K562 (cell line): Measurements from ENCODE around the gene RCC1. TPM values are rescaled to one million over a fixed set of nuclear protein-coding genes. Genes with fewer than 3 reads are reported as not detected.
A peak's percentile ranks its signal among the peaks of the same experiment; 100 is the strongest.

Experiments
- CCAR2 ChIP-seq: fragments of 200-400 bp; formaldehyde crosslinking; IDR thresholded peaks from 2 replicates; pipeline ENCODE4 v1.6.1; 2017; ENCODE audit warnings: mild to moderate bottlenecking, low read depth, low read length
- CHD2 ChIP-seq: IDR thresholded peaks from 2 replicates; pipeline ENCODE4 v1.6.1; 2011; ENCODE audit warnings: low read depth, low read length
- FIP1L1 ChIP-seq: fragments of 200-400 bp; formaldehyde crosslinking; IDR thresholded peaks from 2 replicates; pipeline ENCODE4 v1.6.1; 2018; ENCODE audit warnings: mild to moderate bottlenecking, low read depth, low read length; ENCODE audit not compliant: poor library complexity, severe bottlenecking
- GTF2E2 ChIP-seq: fragments of 200-800 bp; sonication (Bioruptor generic); IDR thresholded peaks from 2 replicates; pipeline ENCODE4 v1.6.1; 2016; ENCODE audit warnings: missing genetic modification characterization, missing compliant biosample characterization
- MAFK ChIP-seq: IDR thresholded peaks from 2 replicates; pipeline ENCODE4 v1.6.1; 2011; ENCODE audit warnings: low read length, improper control_type of control experiment
- MBD1 ChIP-seq: fragments of 250-450 bp; sonication (Bioruptor Pico); IDR thresholded peaks from 2 replicates; pipeline ENCODE4 v1.8.0; 2022; ENCODE audit warnings: inconsistent platforms
- NFRKB ChIP-seq: fragments of 450-650 bp; IDR thresholded peaks from 2 replicates; pipeline ENCODE4 v1.6.1; 2016; ENCODE audit warnings: low read depth
- RAD51 ChIP-seq: fragments of 450-650 bp; IDR thresholded peaks from 2 replicates; pipeline ENCODE4 v1.7.1; 2016; ENCODE audit warnings: low read depth, mild to moderate bottlenecking, borderline replicate concordance
- SMARCE1 ChIP-seq: fragments of 450-650 bp; IDR thresholded peaks from 2 replicates; pipeline ENCODE4 v1.7.1; 2016; ENCODE audit warnings: mild to moderate bottlenecking
- SP2 ChIP-seq: IDR thresholded peaks from 2 replicates; pipeline ENCODE4 v1.6.1; 2011; ENCODE audit warnings: mild to moderate bottlenecking, low read depth, low read length, moderate library complexity; ENCODE audit not compliant: poor library complexity, severe bottlenecking; ENCODE audit errors: extremely low read depth
- XRCC3 ChIP-seq: fragments of 450-650 bp; IDR thresholded peaks from 2 replicates; pipeline ENCODE4 v1.6.1; 2017; ENCODE audit warnings: mild to moderate bottlenecking, moderate library complexity
- ZBTB43 ChIP-seq: sonication (generic); formaldehyde crosslinking; IDR thresholded peaks from 2 replicates; pipeline ENCODE4 v1.8.0; 2023; ENCODE audit warnings: mild to moderate bottlenecking, missing genetic modification reagents
- ZFP36 ChIP-seq: fragments of 150-350 bp; IDR thresholded peaks from 2 replicates; pipeline ENCODE4 v1.6.1; 2018; ENCODE audit warnings: low read length, low read depth; ENCODE audit not compliant: partially characterized antibody
- ZFX ChIP-seq: sonication (generic); formaldehyde crosslinking; IDR thresholded peaks from 2 replicates; pipeline ENCODE4 v1.8.0; 2022; ENCODE audit warnings: mild to moderate bottlenecking, missing genetic modification reagents, moderate library complexity
- ZNF197 ChIP-seq: fragments of 200-800 bp; sonication (Bioruptor generic); IDR thresholded peaks from 2 replicates; pipeline ENCODE4 v1.6.1; 2016; ENCODE audit warnings: low read depth, missing genetic modification characterization, missing compliant biosample characterization
- ZNF347 ChIP-seq: fragments of 450-650 bp; formaldehyde crosslinking; IDR thresholded peaks from 2 replicates; pipeline ENCODE4 v1.4.0; 2020; ENCODE audit warnings: low read depth, mild to moderate bottlenecking, moderate library complexity
- ZNF445 ChIP-seq: fragments of 250-450 bp; sonication (Bioruptor Pico); IDR thresholded peaks from 2 replicates; pipeline ENCODE4 v1.4.0; 2020; ENCODE audit warnings: low read depth, mild to moderate bottlenecking, moderate library complexity
- ZNF551 ChIP-seq: fragments of 250-450 bp; sonication (Bioruptor Pico); IDR thresholded peaks from 2 replicates; pipeline ENCODE4 v1.5.0; 2021; ENCODE audit warnings: mild to moderate bottlenecking, moderate library complexity
- polyA plus RNA-seq, 8 experiments: library from polyadenylated mRNA; depleted of rRNA in 4 of 8; stranded (reverse) in 5 of 8; unstranded in 3 of 8; fragments of >200 nt; fragmentation: Nextera tagmentation in 2 of 8; fragmentation: Illumina TruSeq in 1 of 8; extraction: Ambion mirVana in 2 of 8; extraction: Trizol in 1 of 8; gene quantifications; 2 replicates each; pipeline versions ENCODE4 v1.2.1 to v1.2.3, GENCODE V29; 2011 to 2014; ENCODE audit warnings: inconsistent platforms in 1 of 8, missing spikeins in 1 of 8
- total RNA-seq, 7 experiments: library from RNA; depleted of rRNA in 6 of 7; stranded (reverse); fragments of >200 nt in 6 of 7; fragmentation: Illumina TruSeq in 2 of 7; extraction: Trizol in 2 of 7; gene quantifications; 2 replicates each; pipeline versions ENCODE4 v1.2.1 to v1.2.3, GENCODE V29; 2011 to 2021; ENCODE audit warnings: low replicate concordance in 1 of 7
- TF ChIP-seq, protein P1 (sequence below): sonication (generic); formaldehyde crosslinking; IDR thresholded peaks from 2 replicates; pipeline ENCODE4 v1.8.1; 2023; ENCODE audit warnings: mild to moderate bottlenecking, missing genetic modification reagents

Gene RCC1
- total and polyA plus RNA-seq, 9 of the 15 experiments (the other 6 are each of a cell fraction or from before 2014, with no cell fraction given) = 16.4 to 202 (median 107) TPM

DNA sequence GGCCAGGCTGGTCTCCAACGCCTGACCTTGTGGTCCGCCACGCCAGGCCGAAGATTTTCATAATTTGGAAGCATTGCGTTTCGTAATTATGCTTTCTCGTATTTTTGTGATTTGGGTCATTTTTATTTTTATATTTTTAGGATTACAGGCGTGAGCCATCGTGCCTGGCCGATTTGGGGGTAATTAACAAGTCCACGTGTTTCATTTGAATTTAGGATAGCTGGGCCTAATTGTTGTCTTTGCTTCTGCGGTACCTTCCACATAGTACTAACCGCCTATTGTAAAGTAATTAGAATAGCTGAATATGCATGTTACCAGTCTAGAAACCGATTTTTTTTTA is 1.0 kb downstream of the RCC1 start (continued):
- TF ChIP-seq ZNF197 (CRISPR knock-in tag) (no peak), CHD2 (no peak; the same call in 1 of the 2 replicates), RAD51 (no peak), ZFX (CRISPR knock-in tag) (no peak), ZNF347 (CRISPR knock-in tag) (no peak), GTF2E2 (tag) (no peak), SP2 (no peak), MAFK (no peak), ZNF551 (CRISPR knock-in tag) (no peak), MBD1 (no peak), CCAR2 (no peak), NFRKB (peak; percentile 37; the same call in 1 of the 2 replicates), ZNF445 (no peak), XRCC3 (no peak), ZBTB43 (CRISPR knock-in tag) (no peak), ZFP36 (no peak), SMARCE1 (no peak), FIP1L1 (no peak)
- TF ChIP-seq, protein P1, sequence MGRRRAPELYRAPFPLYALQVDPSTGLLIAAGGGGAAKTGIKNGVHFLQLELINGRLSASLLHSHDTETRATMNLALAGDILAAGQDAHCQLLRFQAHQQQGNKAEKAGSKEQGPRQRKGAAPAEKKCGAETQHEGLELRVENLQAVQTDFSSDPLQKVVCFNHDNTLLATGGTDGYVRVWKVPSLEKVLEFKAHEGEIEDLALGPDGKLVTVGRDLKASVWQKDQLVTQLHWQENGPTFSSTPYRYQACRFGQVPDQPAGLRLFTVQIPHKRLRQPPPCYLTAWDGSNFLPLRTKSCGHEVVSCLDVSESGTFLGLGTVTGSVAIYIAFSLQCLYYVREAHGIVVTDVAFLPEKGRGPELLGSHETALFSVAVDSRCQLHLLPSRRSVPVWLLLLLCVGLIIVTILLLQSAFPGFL (CRISPR knock-in tag) = peak; percentile 30; the same call in 1 of the 2 replicates
